CD4-positive, alpha-beta T cell treated with Interleukin-6 for 4 hours (primary cell): ENCODE data around the gene ABHD10.

ENCODE experiments used
- DNase-seq: peaks from one replicate; pipeline ENCODE4 v3.0.0-alpha.2; 2020; ENCODE audit warnings: mixed read lengths

ABHD10 gene

DNA sequence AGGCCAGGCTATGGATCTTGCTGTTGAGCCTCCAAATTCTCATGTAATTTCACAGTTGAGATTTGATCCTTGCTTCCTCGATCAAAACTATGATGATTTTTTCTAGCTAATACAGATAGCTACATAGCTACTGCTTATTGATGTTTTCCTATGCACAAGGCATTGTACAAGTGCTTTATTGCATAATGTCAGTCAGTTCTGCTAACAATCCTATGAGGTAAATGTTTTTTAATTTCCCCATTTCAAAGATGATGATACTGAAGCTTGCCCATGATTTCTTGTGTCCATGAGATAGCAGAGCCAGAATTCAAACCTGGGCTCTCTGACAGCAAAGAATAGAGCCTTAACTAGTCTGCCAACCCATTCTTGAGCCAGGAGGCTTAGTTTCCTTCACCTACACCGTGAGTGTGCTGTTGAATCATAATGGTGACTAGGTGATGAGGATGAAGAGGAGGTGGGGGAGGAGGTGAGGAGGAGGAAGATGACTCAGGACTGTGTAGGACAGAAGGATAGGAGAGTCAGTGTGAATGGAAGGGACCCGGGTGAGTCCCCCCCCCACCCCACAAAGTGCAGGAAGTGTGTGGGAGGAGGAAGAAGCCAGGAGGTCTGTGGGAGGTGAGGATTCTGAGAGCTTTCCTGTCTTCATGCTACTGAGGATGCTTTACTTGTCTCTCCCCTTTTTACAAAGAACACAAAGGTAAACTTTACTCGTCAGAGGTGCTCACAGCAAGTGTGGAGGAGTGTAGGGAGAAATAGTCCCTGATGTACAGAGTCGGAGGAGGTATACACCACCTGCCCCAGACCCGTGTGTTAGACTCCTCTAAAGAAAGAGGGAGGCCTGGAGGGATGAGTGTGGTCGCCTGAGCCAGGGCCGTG lies 23.5 kb downstream of the ABHD10 start:
- DNase-seq: peak; percentile 56

- no peak for DNase-seq
These were observed 24.7 kb downstream of the ABHD10 start for GRCh38 chr3:112003321-112004080.

- no peak for DNase-seq
These were observed 25.4 kb downstream of the ABHD10 start for GRCh38 chr3:112004187-112004586.

- no peak for DNase-seq
These were observed 25.8 kb downstream of the ABHD10 start for GRCh38 chr3:112004669-112005068.

DNA sequence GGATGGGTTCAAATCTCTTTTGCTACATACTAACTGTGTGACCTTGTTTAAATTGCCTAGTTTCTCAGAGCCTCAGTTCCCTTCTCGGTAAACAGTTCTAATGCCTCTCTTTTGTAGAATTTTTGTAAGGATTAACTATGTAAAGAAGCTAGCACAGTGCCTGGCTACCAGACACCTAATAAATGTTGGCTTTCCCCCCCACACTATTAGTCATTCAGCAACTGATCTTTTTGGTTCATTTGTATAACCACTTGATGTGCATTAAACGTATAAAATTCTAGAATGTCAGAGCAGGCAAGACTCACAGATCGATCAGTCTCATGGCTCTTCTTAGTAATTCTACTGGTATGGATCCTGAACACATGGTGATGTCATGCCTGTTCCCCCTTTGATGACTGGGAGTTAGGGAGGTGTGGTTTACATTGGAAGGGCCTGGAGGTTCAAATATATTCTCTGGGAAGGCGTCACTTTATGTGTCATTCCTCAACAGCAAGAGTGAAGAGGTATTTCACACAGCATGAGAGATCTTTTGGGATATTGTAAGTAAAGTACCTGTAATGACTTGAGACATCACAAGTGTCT lies 26.4 kb downstream of the ABHD10 start:
- no peak for DNase-seq

GRCh38 chr3:112007633-112008032 lies 28.8 kb downstream of the ABHD10 start:
- no peak for DNase-seq

GRCh38 chr3:112009670-112010069 lies 30.8 kb downstream of the ABHD10 start:
- no peak for DNase-seq

DNA sequence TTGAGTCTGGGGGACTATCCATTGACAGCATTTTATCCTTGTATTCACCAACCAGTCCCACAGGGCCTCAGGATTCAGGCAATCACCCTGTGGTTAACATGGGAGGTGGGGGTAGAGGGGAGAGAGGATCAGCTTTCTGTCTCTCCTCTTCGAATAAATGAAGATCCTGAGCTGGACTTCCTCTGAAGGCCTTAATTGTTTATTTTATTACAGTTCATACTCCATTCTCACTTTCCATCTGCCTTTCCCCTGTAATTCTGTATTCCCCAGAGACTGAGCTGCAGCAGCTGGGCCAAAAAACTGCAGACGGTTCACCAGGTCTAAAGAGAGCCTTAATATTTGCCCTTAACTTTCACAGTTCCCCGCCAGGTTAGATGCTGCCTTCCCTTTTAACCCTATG lies 31.8 kb downstream of the ABHD10 start:
- DNase-seq: no peak

GRCh38 chr3:112011376-112011940 lies 32.6 kb downstream of the ABHD10 start:
- no peak for DNase-seq

DNA sequence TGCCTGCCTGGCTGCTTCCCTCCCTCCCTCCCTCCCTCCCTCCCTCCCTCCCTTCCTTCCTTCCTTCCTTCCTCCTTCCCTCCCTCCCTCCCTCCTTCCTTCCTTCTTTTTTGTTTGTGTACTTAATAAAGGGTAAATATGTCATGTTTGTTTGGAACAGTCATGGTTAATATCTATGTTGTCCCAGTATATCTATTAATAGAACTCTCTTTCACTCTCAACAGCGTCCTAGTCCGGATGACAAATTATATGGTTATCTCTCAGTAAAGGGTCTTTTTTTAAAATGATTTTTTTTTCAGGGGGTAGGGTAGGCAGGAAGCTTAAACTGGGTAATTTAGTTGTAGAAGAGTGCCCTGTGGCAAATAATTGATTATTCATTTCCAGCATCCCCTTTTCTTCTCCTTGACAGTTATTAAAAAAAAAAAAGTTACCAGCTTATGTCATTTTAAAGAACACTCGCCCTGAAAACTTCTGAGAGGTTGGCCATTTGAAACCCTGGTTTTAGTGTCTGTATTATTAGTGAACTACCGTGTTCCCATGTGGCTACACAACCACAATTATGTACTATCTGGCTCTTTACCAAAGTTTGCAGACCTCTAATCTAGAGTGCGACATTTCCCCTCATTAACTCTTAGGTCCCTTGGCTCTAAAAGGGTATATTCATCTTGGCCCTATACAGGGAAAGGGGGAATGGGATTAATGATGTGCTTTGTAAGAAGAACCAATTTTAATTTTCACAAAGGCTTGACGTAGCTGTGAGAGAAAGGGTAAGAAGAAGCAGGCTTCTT lies 33.6 kb downstream of the ABHD10 start:
- DNase-seq: no peak

- peak; percentile 67 for DNase-seq
These were observed 34.4 kb downstream of the ABHD10 start for GRCh38 chr3:112013058-112013783.

DNA sequence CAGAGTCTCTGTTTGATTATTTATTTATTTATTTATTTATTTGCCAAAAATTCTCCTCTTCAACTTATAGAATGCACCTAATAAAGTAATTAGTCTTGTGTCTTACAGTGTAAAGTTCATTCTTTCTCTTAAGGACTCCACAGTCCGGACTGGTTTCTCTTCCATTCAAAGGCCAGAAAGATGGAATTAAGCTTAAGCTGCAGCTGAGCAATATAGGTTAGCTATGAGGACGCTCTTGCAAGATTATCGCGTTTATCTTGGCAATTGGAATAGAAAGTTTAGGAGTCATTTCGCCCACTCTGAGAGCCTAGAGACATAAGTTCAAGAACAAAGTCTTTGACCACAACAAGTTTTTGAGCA lies 34.9 kb downstream of the ABHD10 start:
- no peak for DNase-seq

DNA sequence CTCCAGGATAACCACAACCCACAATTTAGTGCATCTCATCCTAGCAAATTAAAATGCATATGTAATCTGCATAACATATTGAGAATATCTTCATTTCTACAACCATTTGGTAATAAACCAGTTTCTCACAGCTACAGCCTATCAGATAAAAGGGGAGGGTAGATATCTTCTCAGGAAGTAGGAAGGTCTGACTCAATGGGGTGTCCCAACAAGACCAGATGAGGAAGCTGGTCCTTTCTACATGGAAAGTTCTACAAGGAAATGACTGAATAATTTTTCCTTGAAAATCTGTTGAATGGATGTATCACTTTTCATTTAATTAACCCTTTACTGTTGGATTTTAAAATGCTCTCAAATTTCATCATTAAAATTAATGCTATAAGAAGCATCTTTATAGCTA lies 38.3 kb downstream of the ABHD10 start:
- DNase-seq: no peak

DNA sequence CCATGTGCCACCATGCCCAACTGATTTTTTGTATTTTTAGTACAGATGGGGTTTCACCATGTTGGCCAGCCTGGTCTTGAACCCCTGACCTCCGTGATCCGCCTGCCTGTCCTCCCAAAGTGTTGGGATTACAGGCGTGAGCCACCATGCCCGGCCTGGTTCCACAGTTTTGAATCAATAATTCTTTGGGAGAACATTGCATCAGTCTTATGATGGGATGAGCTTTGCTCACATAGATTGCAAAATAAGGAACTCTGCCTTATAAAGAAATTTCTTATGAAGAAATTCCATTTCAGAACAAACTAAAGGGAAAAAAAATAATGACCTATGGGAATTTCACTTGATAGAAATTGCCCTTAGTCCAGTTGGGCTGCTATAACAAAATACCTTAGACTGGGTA lies 39.9 kb downstream of the ABHD10 start:
- DNase-seq: no peak

- DNase-seq: no peak
These were observed 40.9 kb downstream of the ABHD10 start for GRCh38 chr3:112019716-112020115.

DNA sequence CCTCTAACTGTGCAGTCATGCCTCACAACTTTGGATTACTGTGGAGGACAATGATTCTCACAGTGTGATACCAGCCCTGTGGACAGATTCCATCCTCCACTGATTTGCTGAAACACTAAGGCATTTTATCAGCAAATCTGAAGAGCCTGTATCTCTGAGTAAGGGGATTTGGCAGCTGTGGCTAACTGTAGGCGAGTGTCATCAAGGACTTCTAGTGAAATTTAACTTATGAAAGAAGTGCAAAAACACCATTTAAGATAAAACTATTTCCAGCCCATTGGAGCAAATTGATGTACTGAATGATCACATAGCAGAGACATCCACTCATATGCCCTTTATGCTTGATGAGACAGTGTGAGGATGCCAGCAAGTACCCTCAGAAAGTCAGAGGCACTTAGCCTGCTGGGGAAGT lies 41.9 kb downstream of the ABHD10 start:
- no peak for DNase-seq

GRCh38 chr3:112027142-112027541 lies 48.3 kb downstream of the ABHD10 start:
- no peak for DNase-seq

GRCh38 chr3:112027826-112028225 lies 49.0 kb downstream of the ABHD10 start:
- no peak for DNase-seq

DNA sequence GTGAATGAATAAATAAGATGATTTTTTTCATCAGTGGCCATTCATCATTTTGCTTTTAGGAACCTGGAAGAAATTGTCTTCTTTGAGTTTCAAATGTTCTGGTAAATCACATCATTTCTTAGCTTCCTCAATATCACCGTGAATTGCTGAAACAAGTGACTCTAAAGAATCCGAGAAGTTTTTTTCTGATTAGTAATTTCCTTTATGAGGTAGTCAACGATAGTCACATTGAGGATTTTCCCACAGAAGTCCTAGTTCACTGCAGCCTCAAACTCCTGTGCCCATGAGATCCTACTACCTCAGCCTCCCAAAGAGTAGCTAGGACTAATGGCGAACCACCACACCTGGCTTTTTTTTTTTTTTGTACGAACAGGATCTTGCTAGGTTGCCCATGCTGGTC lies 52.1 kb downstream of the ABHD10 start:
- no peak for DNase-seq

DNA sequence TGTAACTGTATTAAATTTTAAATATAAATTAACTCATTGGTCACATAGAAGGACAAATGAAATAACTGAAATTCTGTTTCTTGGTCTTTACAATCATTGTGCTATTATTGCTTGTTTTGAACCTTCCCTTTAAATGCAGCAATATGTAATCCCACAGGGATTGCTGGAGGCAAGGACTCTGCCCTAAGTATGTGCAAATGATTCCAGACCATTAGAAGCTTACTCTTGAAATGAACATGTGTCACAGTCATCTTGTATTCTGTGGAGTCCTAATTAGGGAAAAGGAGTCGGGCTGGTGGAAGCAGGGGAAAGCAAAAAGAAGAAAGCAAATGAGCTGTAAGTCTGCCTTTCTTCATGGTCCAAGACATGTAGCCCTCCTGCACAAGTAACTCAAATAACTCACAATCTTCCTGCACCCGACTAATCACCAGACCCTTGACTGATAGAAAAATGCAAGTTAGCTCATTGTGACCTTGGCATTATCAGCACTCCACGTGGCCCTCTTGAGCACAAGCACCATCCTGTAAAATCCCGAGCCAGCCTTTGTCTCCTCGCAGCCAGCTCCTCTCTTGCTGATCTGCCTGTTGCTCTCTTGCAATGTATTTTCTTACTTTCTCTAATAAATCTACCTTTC lies 53.4 kb downstream of the ABHD10 start:
- no peak for DNase-seq

DNA sequence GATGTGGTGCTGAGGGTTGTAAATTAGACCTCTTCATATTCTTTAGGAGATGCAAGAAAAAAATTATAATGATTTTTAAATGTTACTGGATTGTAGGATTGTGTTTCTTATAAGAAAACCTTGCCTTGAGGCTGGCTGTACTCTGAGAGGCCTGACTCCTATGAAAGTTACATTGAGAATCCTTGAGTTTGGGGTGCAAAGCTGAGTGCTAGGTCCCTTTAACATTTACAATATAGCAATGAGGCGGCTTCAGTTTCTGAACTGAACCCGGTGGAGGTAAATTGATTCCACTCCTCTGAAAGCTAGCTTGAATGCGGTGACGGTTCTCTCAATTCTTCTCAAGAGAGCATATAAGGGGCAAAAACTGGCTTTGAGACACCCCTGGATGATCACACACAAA lies 55.6 kb downstream of the ABHD10 start, which contains the start of gene TMPRSS7:
Gene TMPRSS7, plus strand, starts transcription at position 301 of the 400 bp plus-strand sequence. CDS start 110 bp downstream, outside the sequence.
- no peak for DNase-seq
